H1 (cell line): ENCODE data around the gene ITIH1. TPM values are rescaled to one million over a fixed set of nuclear protein-coding genes. Genes with fewer than 3 reads are reported as not detected.

ENCODE experiments used
- CTCF ChIA-PET: fragments of 300-600 bp; sonication (Branson Sonifier 250); formaldehyde crosslinking; loops from one replicate; lab custom pipeline; 2021; ENCODE audit not compliant: partially characterized antibody; lab: Charles Lee
- POLR2A ChIA-PET: fragments of 300-600 bp; sonication (Branson Sonifier 250); formaldehyde crosslinking; loops from one replicate; lab custom pipeline; 2021; ENCODE audit warnings: inconsistent platforms; ENCODE audit not compliant: partially characterized antibody; lab: Charles Lee
- DNase-seq, 2 experiments: peaks; one replicate each; pipeline versions ENCODE4 v3.0.0 to v3.0.0-alpha.2; 2010 to 2022; ENCODE audit warnings: low spot score in 2 of 2, low read depth in 1 of 2, mixed read lengths in 1 of 2
- FAIRE-seq: peaks from 2 replicates; lab custom pipeline; 2011; peaks lifted over from hg19 to GRCh38; lab: Jason Lieb, UNC
- H2AFZ ChIP-seq: 2 replicates; pipeline ENCODE4 v1.8.1; 2012; ENCODE audit warnings: low read length, inconsistent platforms
- H2AK5ac ChIP-seq: 2 replicates; pipeline ENCODE4 v1.6.1; 2013; ENCODE audit warnings: low read depth, low read length
- H2BK120ac ChIP-seq: replicated peaks from 2 replicates; pipeline ENCODE3; 2013; ENCODE audit warnings: low read depth, low read length, inconsistent platforms
- H2BK12ac ChIP-seq: 2 replicates; pipeline ENCODE4 v1.6.1; 2013; ENCODE audit warnings: low read depth, low read length
- H2BK15ac ChIP-seq: 2 replicates; pipeline ENCODE4 v1.6.1; 2013; ENCODE audit warnings: low read length
- H2BK20ac ChIP-seq: 2 replicates; pipeline ENCODE4 v1.6.1; 2013; ENCODE audit warnings: low read length
- H2BK5ac ChIP-seq: 2 replicates; pipeline ENCODE4 v1.6.1; 2013; ENCODE audit warnings: low read depth, low read length
- H3K14ac ChIP-seq: 2 replicates; pipeline ENCODE4 v1.6.1; 2013; ENCODE audit warnings: inconsistent platforms; ENCODE audit not compliant: insufficient read length
- H3K18ac ChIP-seq: 2 replicates; pipeline ENCODE4 v1.6.1; 2013; ENCODE audit warnings: low read length; ENCODE audit errors: extremely low read depth
- H3K23ac ChIP-seq: 2 replicates; pipeline ENCODE4 v1.6.1; 2013; ENCODE audit warnings: inconsistent platforms; ENCODE audit not compliant: insufficient read length
- H3K23me2 ChIP-seq: 2 replicates; pipeline ENCODE4 v1.6.1; 2013; ENCODE audit warnings: low read depth, low read length
- H3K27ac ChIP-seq: 2 replicates; pipeline ENCODE4 v1.6.1; 2011; ENCODE audit warnings: low read depth, low read length, inconsistent platforms
- H3K27me3 ChIP-seq, 4 experiments: replicated peaks in 1 of 4; 1 replicate in 1 of 4; 2 replicates in 3 of 4; pipeline versions ENCODE4 v1.6.1 to v1.8.1; 2011 to 2013; ENCODE audit warnings: low read length in 3 of 4, mild to moderate bottlenecking in 3 of 4, inconsistent platforms in 2 of 4, mixed read lengths in 2 of 4, moderate library complexity in 1 of 4; ENCODE audit not compliant: control insufficient read depth in 3 of 4, insufficient read depth in 3 of 4; ENCODE audit errors: extremely low read depth in 1 of 4
- H3K36me3 ChIP-seq, 4 experiments: 2 replicates each; pipeline versions ENCODE4 v1.6.1 to v1.8.1; 2011 to 2013; ENCODE audit warnings: mild to moderate bottlenecking in 4 of 4, low read length in 3 of 4, moderate library complexity in 2 of 4, control low read depth in 1 of 4, inconsistent platforms in 1 of 4; ENCODE audit not compliant: insufficient read depth in 4 of 4, control insufficient read depth in 2 of 4
- H3K4ac ChIP-seq: replicated peaks from 2 replicates; pipeline ENCODE3; 2013; ENCODE audit warnings: low read length, low read depth, mixed read lengths, inconsistent platforms; ENCODE audit not compliant: insufficient read length
- H3K4me1 ChIP-seq, 4 experiments: replicated peaks in 1 of 4; 1 replicate in 1 of 4; 2 replicates in 3 of 4; pipeline versions ENCODE4 v1.6.1 to v1.8.1; 2011 to 2013; ENCODE audit warnings: low read length in 3 of 4, inconsistent platforms in 2 of 4, mixed read lengths in 1 of 4; ENCODE audit not compliant: insufficient read depth in 4 of 4, control insufficient read depth in 3 of 4
- H3K4me2 ChIP-seq, 2 experiments: 2 replicates each; pipeline versions ENCODE4 v1.6.1 to v1.8.1; 2011 to 2013; ENCODE audit warnings: low read depth in 2 of 2, low read length in 2 of 2, control low read depth in 1 of 2, inconsistent platforms in 1 of 2, mild to moderate bottlenecking in 1 of 2; ENCODE audit not compliant: insufficient read depth in 1 of 2
- H3K4me3 ChIP-seq, 4 experiments: fragments of 200-600, 300-600 bp in 1 of 4; sonication (generic), shearing (Covaris generic), sonication (Bioruptor Twin) in 1 of 4; 2 replicates each; pipeline versions ENCODE4 v1.5.1 to v1.8.1; 2011 to 2016; ENCODE audit warnings: low read length in 4 of 4, low read depth in 3 of 4, control low read depth in 2 of 4, inconsistent platforms in 2 of 4, mild to moderate bottlenecking in 2 of 4, mixed read lengths in 1 of 4, moderate library complexity in 1 of 4; ENCODE audit not compliant: insufficient read depth in 2 of 4; ENCODE audit errors: extremely low read depth in 1 of 4
- H3K56ac ChIP-seq: replicated peaks from 2 replicates; pipeline ENCODE3; 2013; ENCODE audit warnings: low read depth, mild to moderate bottlenecking, mixed read lengths, low read length, inconsistent platforms; ENCODE audit not compliant: insufficient read length
- H3K79me1 ChIP-seq: 2 replicates; pipeline ENCODE4 v1.6.1; 2013; ENCODE audit warnings: low read depth, low read length, control low read depth
- H3K79me2 ChIP-seq, 2 experiments: 2 replicates each; pipeline versions ENCODE4 v1.6.1 to v1.8.1; 2012 to 2013; ENCODE audit warnings: low read length in 2 of 2, mild to moderate bottlenecking in 2 of 2, inconsistent platforms in 1 of 2; ENCODE audit not compliant: insufficient read depth in 2 of 2, control insufficient read depth in 1 of 2
- H3K9ac ChIP-seq, 4 experiments: replicated peaks in 1 of 4; 1 replicate in 1 of 4; 2 replicates in 3 of 4; pipeline versions ENCODE4 v1.6.1 to v1.8.1; 2011 to 2013; ENCODE audit warnings: low read depth in 3 of 4, low read length in 3 of 4, control low read depth in 2 of 4, mild to moderate bottlenecking in 2 of 4, moderate library complexity in 2 of 4, inconsistent platforms in 1 of 4; ENCODE audit errors: extremely low read depth in 1 of 4
- H3K9me3 ChIP-seq, 2 experiments: 2 replicates each; pipeline versions ENCODE4 v1.6.1 to v1.8.1; 2012 to 2013; ENCODE audit warnings: mild to moderate bottlenecking in 2 of 2, moderate library complexity in 2 of 2, control low read depth in 1 of 2, inconsistent platforms in 1 of 2, low read depth in 1 of 2, low read length in 1 of 2, mixed read lengths in 1 of 2; ENCODE audit not compliant: insufficient read depth in 2 of 2
- H4K20me1 ChIP-seq, 2 experiments: replicated peaks in 1 of 2; 2 replicates each; pipeline versions ENCODE3 to v1.8.1; 2011 to 2013; ENCODE audit warnings: inconsistent platforms in 2 of 2, low read length in 2 of 2, mild to moderate bottlenecking in 1 of 2; ENCODE audit not compliant: insufficient read depth in 2 of 2, control insufficient read depth in 1 of 2
- H4K5ac ChIP-seq: 2 replicates; pipeline ENCODE4 v1.6.1; 2013; ENCODE audit warnings: low read length, low read depth, mixed read lengths, inconsistent platforms; ENCODE audit not compliant: insufficient read length
- H4K8ac ChIP-seq: 2 replicates; pipeline ENCODE4 v1.8.0; 2013; ENCODE audit warnings: mild to moderate bottlenecking, moderate library complexity, low read length, inconsistent platforms; ENCODE audit not compliant: insufficient read depth; ENCODE audit errors: extremely low read depth
- H4K91ac ChIP-seq: replicated peaks from 2 replicates; pipeline ENCODE3; 2013; ENCODE audit warnings: low read length, mixed read lengths, inconsistent platforms; ENCODE audit not compliant: insufficient read length
- CBX8 ChIP-seq: fragments of 300-800, 300-1000 bp; sonication (generic); IDR thresholded peaks from 2 replicates; pipeline ENCODE4 v1.7.1; 2016; ENCODE audit warnings: low read depth, low read length, borderline replicate concordance
- EP300 ChIP-seq, 2 experiments: IDR thresholded peaks; 1 replicate in 1 of 2; 2 replicates in 1 of 2; pipeline ENCODE4 v1.6.1; 2011 to 2012; ENCODE audit warnings: low read depth in 2 of 2, low read length in 2 of 2, mild to moderate bottlenecking in 2 of 2, borderline replicate concordance in 1 of 2, inconsistent platforms in 1 of 2, moderate library complexity in 1 of 2
- FOSL1 ChIP-seq: IDR thresholded peaks from 2 replicates; pipeline ENCODE4 v1.6.1; 2011; ENCODE audit warnings: mild to moderate bottlenecking, low read depth, low read length, moderate library complexity; ENCODE audit not compliant: insufficient read depth
- MAFK ChIP-seq: IDR thresholded peaks from 2 replicates; pipeline ENCODE4 v1.6.1; 2012; ENCODE audit warnings: low read depth, mild to moderate bottlenecking, improper control_type of control experiment, low read length
- PHF8 ChIP-seq: fragments of 200-600 bp; sonication (generic); conservative IDR thresholded peaks from 2 replicates; pipeline ENCODE4 v1.7.1; 2012; ENCODE audit warnings: low read depth, mild to moderate bottlenecking, inconsistent platforms, low read length, moderate library complexity
- SIRT6 ChIP-seq: IDR thresholded peaks from one replicate; pipeline ENCODE4 v1.7.1; 2012; ENCODE audit warnings: low read length, inconsistent platforms
- SIX5 ChIP-seq: IDR thresholded peaks from 2 replicates; pipeline ENCODE4 v1.6.1; 2011; ENCODE audit warnings: mild to moderate bottlenecking, low read depth, low read length
- SRF ChIP-seq: IDR thresholded peaks from 2 replicates; pipeline ENCODE4 v1.6.1; 2011; ENCODE audit warnings: mild to moderate bottlenecking, low read depth, low read length, moderate library complexity
- TAF1 ChIP-seq: IDR thresholded peaks from 2 replicates; pipeline ENCODE4 v1.6.1; 2011; ENCODE audit warnings: mild to moderate bottlenecking, low read depth, low read length
- TCF12 ChIP-seq: IDR thresholded peaks from 2 replicates; pipeline ENCODE4 v1.6.1; 2011; ENCODE audit warnings: low read depth, mild to moderate bottlenecking, low read length
- ZNF274 ChIP-seq: IDR thresholded peaks from 2 replicates; pipeline ENCODE4 v1.7.0; 2012; ENCODE audit warnings: low read length, borderline replicate concordance; ENCODE audit errors: extremely low read depth
- WGBS, 2 experiments: shearing (Covaris generic) in 1 of 2; methylation state at CpG; one replicate each; pipeline versions ENCODE4 v1.1.6 to v1.1.7; 2013 to 2015; ENCODE audit warnings: low lambda C conversion rate in 2 of 2, mixed read lengths in 2 of 2, inconsistent platforms in 1 of 2, low coverage in 1 of 2, missing lambda C conversion rate in 1 of 2; ENCODE audit not compliant: insufficient replicate concordance in 2 of 2, insufficient coverage in 1 of 2, insufficient read length in 1 of 2; ENCODE audit errors: extremely low coverage in 1 of 2, missing lambda C conversion rate in 1 of 2; 5-methylcytosine and 5-hydroxymethylcytosine counted together
- polyA plus RNA-seq, 7 experiments: library from polyadenylated mRNA; depleted of rRNA in 3 of 7; stranded (reverse) in 5 of 7; unstranded in 2 of 7; fragments of >200 nt in 5 of 7; fragments of 200-250 nt in 2 of 7; gene quantifications; 1 replicate in 5 of 7; 2 replicates in 1 of 7; 4 replicates in 1 of 7; pipeline versions ENCODE4 v1.2.1 to v1.2.3, GENCODE V29; 2011 to 2013; ENCODE audit warnings: missing spikeins in 2 of 7, mixed read lengths in 2 of 7
- total RNA-seq: library from RNA; stranded (reverse); fragmentation: NEBNext Ultra II Directional; extraction: Animal tissue kit (Norgen Biotek cat#: 25700); gene quantifications from 2 replicates; pipeline ENCODE4 v1.2.1, GENCODE V29; 2021
- TF ChIP-seq, protein P1 (sequence below): IDR thresholded peaks from 2 replicates; pipeline ENCODE4 v1.6.1; 2012; ENCODE audit warnings: inconsistent platforms

Gene ITIH1
- total and polyA plus RNA-seq, 2 of the 8 experiments (the other 6 are each of a cell fraction or from before 2014, with no cell fraction given): not detected

DNA sequence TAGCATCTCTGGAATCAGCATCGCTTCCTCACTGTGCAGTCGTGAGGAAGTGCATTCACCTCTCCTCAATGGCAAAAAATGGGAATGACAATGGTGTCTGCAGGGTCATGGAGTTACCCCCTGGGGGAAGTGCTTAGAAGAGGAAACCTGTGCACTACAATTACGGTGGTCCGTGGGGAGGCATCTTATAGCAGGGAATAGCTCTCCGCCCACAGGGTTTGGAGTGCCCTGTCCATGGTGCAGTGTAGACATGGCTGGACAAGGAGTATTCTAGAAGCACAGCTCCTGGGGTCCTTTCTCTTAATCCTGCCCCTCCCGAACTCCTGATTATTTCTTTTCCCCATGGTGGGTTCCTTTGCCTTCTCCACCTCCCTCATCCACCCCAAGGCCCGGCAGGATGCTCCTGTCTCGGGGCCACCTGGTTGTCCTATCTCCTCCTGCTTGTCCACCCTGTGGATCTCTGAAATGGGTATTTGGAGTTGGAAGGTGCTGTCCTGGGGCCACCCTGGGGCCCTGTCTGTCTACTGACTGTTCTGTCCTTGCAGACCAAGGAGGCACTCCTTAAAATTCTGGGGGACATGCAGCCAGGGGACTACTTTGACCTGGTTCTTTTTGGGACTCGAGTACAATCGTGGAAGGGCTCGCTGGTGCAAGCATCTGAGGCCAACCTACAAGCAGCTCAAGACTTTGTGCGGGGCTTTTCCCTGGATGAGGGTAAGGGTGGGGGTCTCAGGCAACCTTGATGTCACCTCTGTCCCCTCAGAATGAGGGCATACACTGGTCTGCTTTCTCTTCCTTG lies 5.2 kb downstream of the ITIH1 start:
- 76% methylated on average over 12 of the region's 12 CpGs; no CpG with 5 or more reads in 1 of the 2 experiments for WGBS, 2 experiments
- peaks cover 0 to 3% of the 10 kb centered on the region in 2 experiments for H4K20me1 ChIP-seq
- no peak overlapping the region for H3K4me2 ChIP-seq
- H4K91ac ChIP-seq: no peak overlapping the region
- no peaks in the 10 kb centered on the region for H3K79me2 ChIP-seq
- FAIRE-seq (no peak), DNase-seq (no peak)
- H3K56ac ChIP-seq: no peak overlapping the region
- H3K23me2 ChIP-seq: no peaks in the 10 kb centered on the region
- ChIA-PET CTCF (interaction anchor here (0.6 to 4.1 kb wide), 7 partner anchors 10 to 269 kb away, joined by 3 to 19 read pairs (median 5); no protein-coding TSS in a partner anchor), POLR2A (interaction anchor here (1.4 kb wide), 1 partner anchor 11 kb away, joined by 8 read pairs; the partner anchor contains the start of gene NEK4)
- no peak overlapping the region for H2BK20ac ChIP-seq
- peaks cover 0 to 8% (median 0%) of the 10 kb centered on the region in 4 experiments; a peak in 1 of 7 replicates for H3K4me1 ChIP-seq
- H3K27me3 ChIP-seq: no peaks in the 10 kb centered on the region; a peak in 1 of 7 replicates
- H3K9ac ChIP-seq: no peak overlapping the region
- H2BK5ac ChIP-seq: no peak overlapping the region
- no peak overlapping the region for H2BK120ac ChIP-seq
- H4K8ac ChIP-seq: no peak overlapping the region
- no peaks in the 10 kb centered on the region for H3K79me1 ChIP-seq
- no peak overlapping the region for H4K5ac ChIP-seq
- H3K4ac ChIP-seq: no peak overlapping the region
- no peak overlapping the region for H3K27ac ChIP-seq
- H2BK15ac ChIP-seq: no peak overlapping the region
- no peak overlapping the region for H3K14ac ChIP-seq
- H2AK5ac ChIP-seq: no peak overlapping the region
- H3K36me3 ChIP-seq: no peaks in the 10 kb centered on the region; a peak in 1 of 8 replicates
- H3K23ac ChIP-seq: no peak overlapping the region
- H3K18ac ChIP-seq: no peak overlapping the region
- H2BK12ac ChIP-seq: no peak overlapping the region; the same call in 1 of the 2 replicates
- no peak overlapping the region for H3K4me3 ChIP-seq
- no peak overlapping the region for H2AFZ ChIP-seq
- H3K9me3 ChIP-seq: no peaks in the 10 kb centered on the region
- no peak for TF ChIP-seq FOSL1
- TF ChIP-seq PHF8: no peak
- TF ChIP-seq MAFK: no peak
- no peak for TF ChIP-seq CBX8
- TF ChIP-seq SIX5: no peak
- no peak for TF ChIP-seq EP300 (IDR thresholded peaks at IDR 0.05; ENCODE audit: borderline replicate concordance in 1 of 2, low read depth in 2 of 2, low read length in 2 of 2)
- TF ChIP-seq SIRT6: no peak
- TF ChIP-seq TCF12: no peak
- no peak for TF ChIP-seq SRF
- TF ChIP-seq ZNF274: no peak
- no peak for TF ChIP-seq TAF1
- TF ChIP-seq, protein P1, sequence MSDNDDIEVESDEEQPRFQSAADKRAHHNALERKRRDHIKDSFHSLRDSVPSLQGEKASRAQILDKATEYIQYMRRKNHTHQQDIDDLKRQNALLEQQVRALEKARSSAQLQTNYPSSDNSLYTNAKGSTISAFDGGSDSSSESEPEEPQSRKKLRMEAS: no peak
